CD14-positive monocyte (primary cell): ENCODE measurements around the gene HAND2. TPM values are rescaled to one million over a fixed set of nuclear protein-coding genes. Genes with fewer than 3 reads are reported as not detected.

ENCODE experiments used
- DNase-seq, 3 donors: peaks; one replicate each; pipeline ENCODE4 v3.0.0-alpha.2; 2011 to 2022
- H2AFZ ChIP-seq: 2 replicates; pipeline ENCODE4 v1.6.0; 2012; ENCODE audit warnings: mild to moderate bottlenecking, low read depth, low read length, inconsistent platforms; ENCODE audit not compliant: insufficient read depth, poor library complexity, severe bottlenecking
- H3K27ac ChIP-seq, 2 donors: 1 replicate in 1 of 2; 2 replicates in 1 of 2; pipeline ENCODE4 v1.5.1; 2012 to 2013; ENCODE audit warnings: low read length in 2 of 2, control low read depth in 1 of 2, inconsistent platforms in 1 of 2, low read depth in 1 of 2, mild to moderate bottlenecking in 1 of 2
- H3K27me3 ChIP-seq, 2 donors: one replicate each; pipeline versions ENCODE4 v1.6.0 to v1.6.1; 2011 to 2013; ENCODE audit warnings: low read length in 2 of 2; ENCODE audit not compliant: control insufficient read depth in 2 of 2, insufficient read depth in 2 of 2
- H3K36me3 ChIP-seq, 2 donors: replicated peaks in 1 of 2; 1 replicate in 1 of 2; 2 replicates in 1 of 2; pipeline versions ENCODE4 v1.5.1 to v1.6.1; 2012 to 2013; ENCODE audit warnings: low read length in 2 of 2, control low read depth in 1 of 2, inconsistent platforms in 1 of 2, mild to moderate bottlenecking in 1 of 2; ENCODE audit not compliant: insufficient read depth in 2 of 2, control insufficient read depth in 1 of 2
- H3K4me1 ChIP-seq, 2 donors: 1 replicate in 1 of 2; 2 replicates in 1 of 2; pipeline versions ENCODE4 v1.5.1 to v1.6.1; 2012 to 2013; ENCODE audit warnings: low read length in 2 of 2, control low read depth in 1 of 2, inconsistent platforms in 1 of 2, mild to moderate bottlenecking in 1 of 2, moderate library complexity in 1 of 2; ENCODE audit not compliant: insufficient read depth in 2 of 2, control insufficient read depth in 1 of 2
- H3K4me2 ChIP-seq: replicated peaks from 2 replicates; pipeline ENCODE3; 2012; ENCODE audit warnings: low read length, moderate library complexity, mild to moderate bottlenecking; ENCODE audit not compliant: poor library complexity, severe bottlenecking; ENCODE audit errors: extremely low read depth
- H3K4me3 ChIP-seq, 3 experiments: fragments of 200-600 bp in 1 of 3; sonication (generic) in 1 of 3; replicated peaks in 1 of 3; 1 replicate in 2 of 3; 2 replicates in 1 of 3; pipeline ENCODE4 v1.5.1; 2011 to 2013; ENCODE audit warnings: low read length in 3 of 3, mild to moderate bottlenecking in 3 of 3, control low read depth in 2 of 3, low read depth in 2 of 3, inconsistent platforms in 1 of 3, moderate library complexity in 1 of 3
- H3K79me2 ChIP-seq: 2 replicates; pipeline ENCODE4 v1.6.0; 2012; ENCODE audit warnings: mild to moderate bottlenecking, control low read depth, inconsistent platforms, low read length, moderate library complexity; ENCODE audit not compliant: insufficient read depth
- H3K9ac ChIP-seq: 2 replicates; pipeline ENCODE4 v1.6.0; 2017; ENCODE audit warnings: low read length, mild to moderate bottlenecking; ENCODE audit not compliant: insufficient read depth, poor library complexity, severe bottlenecking
- H3K9me3 ChIP-seq, 2 donors: replicated peaks in 1 of 2; 1 replicate in 1 of 2; 2 replicates in 1 of 2; pipeline versions ENCODE4 v1.5.1 to v1.6.1; 2012 to 2013; ENCODE audit warnings: low read length in 2 of 2, control low read depth in 1 of 2; ENCODE audit not compliant: control insufficient read depth in 1 of 2, insufficient read depth in 1 of 2
- H4K20me1 ChIP-seq: 2 replicates; pipeline ENCODE4 v1.6.0; 2012; ENCODE audit warnings: mild to moderate bottlenecking, low read length, control low read depth, moderate library complexity; ENCODE audit not compliant: insufficient read depth
- H3K27ac Mint-ChIP-seq, 7 donors: one replicate each; pipeline ENCODE4 v1.8.0; 2020; ENCODE audit warnings: mild to moderate bottlenecking in 7 of 7, mixed read lengths in 7 of 7, moderate library complexity in 6 of 7, inconsistent platforms in 2 of 7
- H3K27me3 Mint-ChIP-seq, 3 donors: one replicate each; pipeline ENCODE4 v1.8.0; 2021 to 2022; ENCODE audit warnings: low read depth in 3 of 3, mild to moderate bottlenecking in 3 of 3, mixed read lengths in 3 of 3, moderate library complexity in 3 of 3, inconsistent platforms in 1 of 3
- H3K36me3 Mint-ChIP-seq, 2 donors: one replicate each; pipeline ENCODE4 v1.8.0; 2020; ENCODE audit warnings: mixed read lengths in 2 of 2, inconsistent platforms in 1 of 2, mild to moderate bottlenecking in 1 of 2
- H3K4me1 Mint-ChIP-seq: one replicate; pipeline ENCODE4 v1.8.0; 2020; ENCODE audit warnings: mild to moderate bottlenecking, mixed read lengths
- H3K4me3 Mint-ChIP-seq, 2 donors: one replicate each; pipeline ENCODE4 v1.8.0; 2020; ENCODE audit warnings: mild to moderate bottlenecking in 2 of 2, mixed read lengths in 2 of 2, moderate library complexity in 1 of 2
- H3K9me3 Mint-ChIP-seq, 7 donors: one replicate each; pipeline ENCODE4 v1.8.0; 2020 to 2022; ENCODE audit warnings: mixed read lengths in 7 of 7, mild to moderate bottlenecking in 6 of 7, moderate library complexity in 6 of 7, inconsistent platforms in 2 of 7
- CTCF ChIP-seq: fragments of 200-600 bp; IDR thresholded peaks from one replicate; pipeline ENCODE4 v1.8.0; 2022; ENCODE audit warnings: antibody characterized with exemption, mild to moderate bottlenecking
- whole genome bisulfite sequencing: methylation state at CpG from one replicate; pipeline ENCODE4 v1.1.5; 2013; ENCODE audit warnings: missing lambda C conversion rate; ENCODE audit not compliant: insufficient coverage; 5-methylcytosine and 5-hydroxymethylcytosine counted together
- intact Hi-C, 2 donors: fragments of 100-400 bp; cut with micrococcal nuclease; formaldehyde crosslinking; loops; one replicate each; pipeline versions ENCODE4 v1.15.0 to v1.15.1; 2023
- polyA plus RNA-seq, 3 donors: library from polyadenylated mRNA; depleted of rRNA in 1 of 3; unstranded in 2 of 3; stranded (reverse) in 1 of 3; fragments of 300-500 nt in 2 of 3; fragments of >200 nt in 1 of 3; fragmentation: Illumina TruSeq in 2 of 3; gene quantifications; 1 replicate in 2 of 3; 2 replicates in 1 of 3; pipeline ENCODE4 v1.2.3, GENCODE V29; 2012 to 2021

The HAND2 gene
- polyA plus RNA-seq, 3 donors: not detected

GRCh38 chr4:173539986-173540385 is 10.0 kb upstream of the HAND2 start:
- no peak overlapping the region for H2AFZ ChIP-seq
- intact Hi-C loops: no loop called here
- H3K9ac ChIP-seq: no peak overlapping the region
- no peaks in the 10 kb centered on the region for H3K79me2 ChIP-seq
- peaks cover 89 to 97% of the 10 kb centered on the region in 2 donors for H3K27me3 ChIP-seq
- H3K36me3 ChIP-seq: no peaks in the 10 kb centered on the region
- peaks cover 0 to 6% of the 10 kb centered on the region in 2 donors for H3K36me3 Mint-ChIP-seq
- H4K20me1 ChIP-seq: no peaks in the 10 kb centered on the region
- peaks cover 18 to 22% of the 10 kb centered on the region in 2 donors for H3K4me1 ChIP-seq
- no peak for DNase-seq
- H3K27me3 Mint-ChIP-seq: peaks cover 88 to 93% (median 88%) of the 10 kb centered on the region in 3 donors
- H3K4me3 ChIP-seq: no peak overlapping the region
- peaks cover 0 to 29% (median 11%) of the 10 kb centered on the region in 7 donors for H3K9me3 Mint-ChIP-seq
- H3K4me2 ChIP-seq: no peak overlapping the region
- no peak for TF ChIP-seq CTCF
- H3K9me3 ChIP-seq: peaks cover 4 to 24% of the 10 kb centered on the region in 2 donors
- H3K27ac ChIP-seq: no peak overlapping the region
- no CpG with 5 or more reads among the region's 3 CpGs for WGBS
- no peak overlapping the region for H3K27ac Mint-ChIP-seq
- H3K4me3 Mint-ChIP-seq: peak overlapping the region in 1 of 2 donors; percentile 96
- H3K4me1 Mint-ChIP-seq: peaks cover 27% of the 10 kb centered on the region

GRCh38 chr4:173538909-173539445 is 8.9 kb upstream of the HAND2 start:
- Mint-ChIP-seq H3K9me3 (peaks cover 0 to 38% (median 12%) of the 10 kb centered on the region in 7 donors), H3K36me3 (peaks cover 0 to 6% of the 10 kb centered on the region in 2 donors), H3K27ac (no peak overlapping the region), H3K4me3 (peak overlapping the region; percentile 81 to 96), H3K27me3 (peaks cover 89 to 95% (median 92%) of the 10 kb centered on the region in 3 donors), H3K4me1 (peaks cover 27% of the 10 kb centered on the region)
- Histone ChIP-seq H3K4me1 (peaks cover 18 to 22% of the 10 kb centered on the region in 2 donors), H3K4me3 (peak overlapping the region; percentile 43 to 79 (median 45)), H3K9ac (peak overlapping the region; percentile 45), H3K27me3 (peaks cover 89 to 97% of the 10 kb centered on the region in 2 donors), H3K4me2 (peak overlapping the region; percentile 95), H3K79me2 (no peaks in the 10 kb centered on the region), H3K27ac (no peak overlapping the region), H3K9me3 (peaks cover 4 to 33% of the 10 kb centered on the region in 2 donors), H3K36me3 (no peaks in the 10 kb centered on the region), H2AFZ (peak overlapping the region; percentile 81), H4K20me1 (no peaks in the 10 kb centered on the region)
- no peak for TF ChIP-seq CTCF
- peak in 2 of 3 donors; percentile 48 to 51 for DNase-seq
- intact Hi-C loops: no loop called here
- 9% methylated on average over 7 of the region's 15 CpGs for WGBS
